HG03469 (cell line): ENCODE measurements around the gene ABI3.
"Not testable (repeated sequence)": the region's sequence is repeated elsewhere in the genome, so short reads cannot be mapped to it uniquely, and the experiment has no call there.

Experiments used
- ATAC-seq: cut with Tn5 transposase; IDR thresholded peaks from one replicate; pipeline ENCODE4 v1.9.1; 2021; ENCODE audit warnings: mild to moderate bottlenecking, moderate library complexity, moderate number of reproducible peaks; ENCODE audit not compliant: unreplicated experiment

ABI3 gene

GRCh38 chr17:49249292-49249794 lies 38.8 kb downstream of the ABI3 start:
- ATAC-seq = no peak

GRCh38 chr17:49249890-49250522 lies 39.5 kb downstream of the ABI3 start:
- no peak for ATAC-seq

- no peak for ATAC-seq
Observed at GRCh38 chr17:49252148-49252695, 41.7 kb downstream of the ABI3 start.

- ATAC-seq = no peak
Observed at GRCh38 chr17:49254066-49254465, 43.6 kb downstream of the ABI3 start.

GRCh38 chr17:49255125-49255524 lies 44.6 kb downstream of the ABI3 start:
- ATAC-seq = no peak

GRCh38 chr17:49258394-49258793 lies 47.9 kb downstream of the ABI3 start:
- ATAC-seq = no peak

- no peak for ATAC-seq
Observed at GRCh38 chr17:49259663-49260010, 49.1 kb downstream of the ABI3 start.

GRCh38 chr17:49260011-49260816 lies 49.7 kb downstream of the ABI3 start:
- no peak for ATAC-seq

- no peak for ATAC-seq
Observed at GRCh38 chr17:49260817-49261291, 50.3 kb downstream of the ABI3 start.

GRCh38 chr17:49261540-49261939 lies 51.0 kb downstream of the ABI3 start:
- ATAC-seq = not testable (repeated sequence)

- ATAC-seq = no peak
Observed at GRCh38 chr17:49266233-49266632, 55.7 kb downstream of the ABI3 start.

GRCh38 chr17:49267912-49268311 lies 57.4 kb downstream of the ABI3 start:
- no peak for ATAC-seq

GRCh38 chr17:49269356-49269755 lies 58.8 kb downstream of the ABI3 start:
- ATAC-seq = no peak
